GM19467 (cell line): ENCODE measurements around the gene WDR6.
A peak's percentile ranks its signal among the peaks of the same experiment; 100 is the strongest.

Experiments used
- ATAC-seq: cut with Tn5 transposase; IDR thresholded peaks from one replicate; pipeline ENCODE4 v1.9.1; 2021; ENCODE audit warnings: mild to moderate bottlenecking, moderate library complexity; ENCODE audit not compliant: unreplicated experiment

WDR6 gene, protein sequence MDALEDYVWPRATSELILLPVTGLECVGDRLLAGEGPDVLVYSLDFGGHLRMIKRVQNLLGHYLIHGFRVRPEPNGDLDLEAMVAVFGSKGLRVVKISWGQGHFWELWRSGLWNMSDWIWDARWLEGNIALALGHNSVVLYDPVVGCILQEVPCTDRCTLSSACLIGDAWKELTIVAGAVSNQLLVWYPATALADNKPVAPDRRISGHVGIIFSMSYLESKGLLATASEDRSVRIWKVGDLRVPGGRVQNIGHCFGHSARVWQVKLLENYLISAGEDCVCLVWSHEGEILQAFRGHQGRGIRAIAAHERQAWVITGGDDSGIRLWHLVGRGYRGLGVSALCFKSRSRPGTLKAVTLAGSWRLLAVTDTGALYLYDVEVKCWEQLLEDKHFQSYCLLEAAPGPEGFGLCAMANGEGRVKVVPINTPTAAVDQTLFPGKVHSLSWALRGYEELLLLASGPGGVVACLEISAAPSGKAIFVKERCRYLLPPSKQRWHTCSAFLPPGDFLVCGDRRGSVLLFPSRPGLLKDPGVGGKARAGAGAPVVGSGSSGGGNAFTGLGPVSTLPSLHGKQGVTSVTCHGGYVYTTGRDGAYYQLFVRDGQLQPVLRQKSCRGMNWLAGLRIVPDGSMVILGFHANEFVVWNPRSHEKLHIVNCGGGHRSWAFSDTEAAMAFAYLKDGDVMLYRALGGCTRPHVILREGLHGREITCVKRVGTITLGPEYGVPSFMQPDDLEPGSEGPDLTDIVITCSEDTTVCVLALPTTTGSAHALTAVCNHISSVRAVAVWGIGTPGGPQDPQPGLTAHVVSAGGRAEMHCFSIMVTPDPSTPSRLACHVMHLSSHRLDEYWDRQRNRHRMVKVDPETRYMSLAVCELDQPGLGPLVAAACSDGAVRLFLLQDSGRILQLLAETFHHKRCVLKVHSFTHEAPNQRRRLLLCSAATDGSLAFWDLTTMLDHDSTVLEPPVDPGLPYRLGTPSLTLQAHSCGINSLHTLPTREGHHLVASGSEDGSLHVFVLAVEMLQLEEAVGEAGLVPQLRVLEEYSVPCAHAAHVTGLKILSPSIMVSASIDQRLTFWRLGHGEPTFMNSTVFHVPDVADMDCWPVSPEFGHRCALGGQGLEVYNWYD

DNA sequence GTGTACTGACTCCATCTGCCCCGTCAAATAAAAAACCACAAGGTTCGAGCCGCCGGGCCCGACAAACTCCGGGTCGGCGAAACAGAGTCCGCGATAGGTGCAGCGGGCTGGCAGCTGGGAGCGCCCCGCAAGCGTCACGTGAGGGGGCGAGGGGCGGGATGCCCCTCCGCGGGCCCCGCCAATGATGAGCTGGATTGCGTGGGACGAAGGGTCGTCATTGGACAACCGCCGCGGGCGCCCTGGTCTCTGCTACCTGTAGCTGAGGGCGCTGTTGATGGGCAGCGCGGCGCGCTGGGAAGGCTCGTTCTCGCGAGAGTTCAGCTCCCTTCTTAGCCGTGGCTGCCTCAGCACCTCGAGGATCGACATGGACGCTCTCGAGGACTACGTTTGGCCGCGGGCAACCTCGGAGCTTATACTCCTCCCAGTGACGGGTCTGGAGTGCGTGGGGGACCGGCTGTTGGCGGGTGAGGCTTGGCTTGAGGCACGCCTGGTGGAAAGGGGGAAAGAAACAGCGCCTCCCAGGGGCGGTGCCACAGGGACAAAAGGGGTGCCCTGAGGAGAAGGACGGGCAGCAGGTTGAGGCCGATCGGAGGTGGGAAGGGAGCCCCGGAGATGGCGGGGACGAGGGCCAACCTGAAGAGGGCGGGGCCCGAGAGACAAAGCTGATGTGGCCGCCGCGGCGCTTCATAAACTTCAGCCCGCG, at the start of gene WDR6:
Gene WDR6, plus strand, starts transcription at position 324 of the 703 bp plus-strand sequence. Its CDS starts 41 bp downstream, at position 365.
- ATAC-seq, result peak; percentile 83

DNA sequence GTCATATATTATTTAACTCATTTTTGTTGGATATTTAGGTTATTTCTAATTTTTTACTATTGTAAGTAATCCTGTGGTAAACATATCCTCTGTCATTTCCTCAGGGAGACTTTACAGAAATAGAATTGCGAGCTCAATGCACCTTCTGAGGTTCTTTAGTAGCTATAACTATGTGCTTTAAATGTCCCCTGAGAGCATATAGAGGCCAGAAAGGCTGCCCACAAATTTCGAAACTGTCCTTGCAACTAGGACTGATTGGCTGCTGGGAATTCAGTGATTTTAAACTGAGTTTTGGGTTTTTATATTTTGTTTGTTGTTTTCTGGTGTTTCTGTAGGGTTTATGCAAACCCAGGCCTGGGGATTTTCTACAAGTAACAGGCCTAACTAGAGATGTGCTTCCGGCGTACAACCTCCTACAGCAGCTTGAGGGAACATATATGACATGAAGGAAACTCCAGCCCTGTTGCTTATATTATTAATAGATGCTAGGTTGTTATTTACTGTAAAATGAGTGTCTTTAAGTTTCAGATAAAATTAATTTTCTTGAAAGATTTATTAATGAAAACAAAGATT, 46.3 kb upstream of the WDR6 start:
- ATAC-seq, result no peak

DNA sequence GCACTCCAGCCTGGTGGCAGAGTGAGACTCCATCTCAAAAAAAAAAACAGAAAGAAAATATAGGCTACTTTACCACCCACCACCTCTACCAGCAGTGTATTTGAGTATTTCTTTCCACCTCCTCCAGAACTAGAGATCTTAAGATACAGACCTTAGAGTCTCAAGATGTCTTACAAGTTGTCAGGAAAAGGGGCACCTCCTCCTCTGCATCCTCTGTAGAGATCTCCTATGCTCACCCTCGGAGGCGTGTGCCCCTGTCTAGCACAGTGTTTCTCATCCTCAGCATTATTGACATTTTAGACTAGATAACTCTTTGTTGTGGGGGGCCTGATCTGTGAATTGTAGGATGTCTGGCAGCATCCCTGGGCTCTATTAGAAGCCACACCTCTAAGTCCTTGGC, 44.9 kb upstream of the WDR6 start:
- no peak for ATAC-seq

- ATAC-seq, result no peak
These were observed 44.3 kb upstream of the WDR6 start for GRCh38 chr3:48962939-48963338.

DNA sequence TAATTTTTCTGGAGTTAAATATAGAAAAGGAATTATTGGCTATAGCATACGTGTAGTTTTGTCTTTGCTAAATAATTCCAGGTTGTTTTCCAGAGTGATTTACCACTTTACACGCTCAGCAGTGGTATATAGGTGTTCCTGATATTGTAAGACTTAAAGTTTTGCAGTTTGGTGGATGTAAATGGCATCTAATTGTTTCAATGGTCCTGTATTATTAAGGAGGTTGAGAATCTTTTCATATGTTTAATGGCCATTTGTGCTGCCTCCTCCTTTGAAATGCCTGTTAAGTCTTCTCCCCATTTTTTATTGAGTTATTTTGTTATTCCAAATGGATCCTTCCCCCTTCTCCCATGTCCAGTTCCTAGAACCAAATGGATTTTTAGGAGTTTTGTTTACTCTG, 43.6 kb upstream of the WDR6 start:
- ATAC-seq, result no peak

DNA sequence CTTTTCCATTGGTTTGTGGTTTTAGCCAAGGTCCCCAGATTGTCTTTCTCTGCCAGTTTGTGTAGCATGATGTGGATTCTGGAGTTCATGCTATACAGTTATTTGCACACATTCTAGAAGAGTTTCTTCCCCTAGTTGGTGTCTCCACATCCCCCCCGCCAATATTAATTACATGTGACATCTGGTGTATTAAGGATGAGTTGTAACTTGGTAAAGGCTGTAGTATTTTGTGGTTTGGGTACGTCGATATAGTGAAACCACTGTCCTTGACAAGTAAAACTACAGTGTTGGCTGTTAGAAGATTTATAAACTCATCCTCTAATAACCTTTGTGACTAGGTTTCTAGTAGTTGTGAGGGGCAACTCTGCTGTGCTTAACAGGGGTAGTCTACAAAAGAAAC, 40.8 kb upstream of the WDR6 start:
- ATAC-seq, result no peak

GRCh38 chr3:48966876-48967361, 40.3 kb upstream of the WDR6 start:
- ATAC-seq, result no peak

DNA sequence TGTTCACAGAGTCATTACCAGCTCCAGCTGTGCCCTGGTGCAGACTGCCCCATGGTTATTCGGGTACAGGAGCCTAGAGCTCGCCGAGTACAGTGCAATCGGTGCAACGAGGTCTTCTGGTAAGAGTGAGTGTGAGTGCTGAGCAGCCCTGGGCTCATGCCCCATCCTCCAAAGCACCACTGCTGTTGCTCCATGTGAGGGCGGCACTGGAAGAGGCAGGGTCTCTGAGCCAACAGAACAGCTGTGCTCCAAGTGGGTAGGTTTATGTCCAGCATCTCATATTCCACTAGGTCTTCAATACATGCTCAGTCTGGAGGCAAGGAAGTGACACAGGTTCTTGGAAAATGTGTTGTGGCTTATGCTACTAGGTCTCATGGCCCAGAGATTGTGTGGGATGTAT, 36.6 kb upstream of the WDR6 start:
- ATAC-seq, result no peak

DNA sequence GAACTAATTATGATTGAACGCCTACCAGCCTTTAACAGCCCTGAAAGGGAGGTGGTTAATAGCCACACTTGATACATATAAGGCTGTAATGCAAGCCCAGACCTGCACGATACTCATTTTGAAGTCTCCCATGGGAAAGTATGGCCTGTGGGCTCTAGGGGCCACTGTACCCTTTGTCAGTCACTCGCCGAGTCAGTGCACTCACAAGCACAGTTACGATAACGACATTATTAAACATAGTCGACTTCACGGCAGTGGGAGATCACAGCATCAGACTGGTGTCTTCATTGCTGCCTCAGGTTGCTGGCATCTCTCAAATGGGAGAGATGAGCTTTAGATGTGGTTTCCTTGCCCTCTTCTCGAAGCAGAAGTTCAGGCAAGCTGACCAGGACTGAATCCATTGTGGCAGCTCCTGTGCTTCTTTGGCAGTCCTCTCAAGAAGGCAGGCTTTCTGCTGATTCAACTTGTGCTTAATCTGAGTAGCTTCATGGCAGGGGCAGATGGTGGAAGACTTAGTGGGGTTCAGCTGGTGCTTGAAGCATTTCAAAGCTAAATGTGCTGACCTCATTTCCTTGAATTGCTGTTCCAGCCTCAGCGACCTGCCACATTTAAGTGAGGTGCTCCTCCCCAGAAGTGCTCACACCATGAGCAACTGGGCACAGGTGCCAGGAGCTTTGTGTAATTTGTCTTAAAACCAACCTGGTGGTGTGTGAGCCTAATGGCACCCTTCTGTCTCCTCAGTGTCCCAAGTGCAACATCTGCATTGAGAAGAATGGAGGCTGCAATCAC, 32.9 kb upstream of the WDR6 start:
- no peak for ATAC-seq

- no peak for ATAC-seq
These were observed 27.7 kb upstream of the WDR6 start for GRCh38 chr3:48979451-48979850.

DNA sequence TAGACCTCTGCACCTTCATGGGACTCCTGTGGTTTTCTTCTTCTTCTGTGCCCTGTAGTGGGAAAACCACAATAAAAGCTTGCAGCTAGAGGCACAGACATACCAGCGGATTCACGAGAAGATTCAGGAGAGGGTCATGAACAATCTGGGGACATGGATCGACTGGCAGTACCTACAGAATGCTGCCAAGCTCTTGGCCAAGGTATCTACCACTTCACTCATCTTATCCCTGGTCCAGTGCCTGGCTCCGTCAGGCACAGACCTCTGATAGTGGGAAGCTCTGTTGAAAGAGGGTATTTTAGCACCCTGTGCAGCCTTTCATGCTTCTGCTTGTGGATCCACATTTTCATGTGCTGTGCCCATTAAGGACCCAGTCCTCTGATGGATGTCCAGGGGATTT, 26.9 kb upstream of the WDR6 start:
- no peak for ATAC-seq

GRCh38 chr3:48982016-48982415, 25.2 kb upstream of the WDR6 start:
- ATAC-seq, result no peak

DNA sequence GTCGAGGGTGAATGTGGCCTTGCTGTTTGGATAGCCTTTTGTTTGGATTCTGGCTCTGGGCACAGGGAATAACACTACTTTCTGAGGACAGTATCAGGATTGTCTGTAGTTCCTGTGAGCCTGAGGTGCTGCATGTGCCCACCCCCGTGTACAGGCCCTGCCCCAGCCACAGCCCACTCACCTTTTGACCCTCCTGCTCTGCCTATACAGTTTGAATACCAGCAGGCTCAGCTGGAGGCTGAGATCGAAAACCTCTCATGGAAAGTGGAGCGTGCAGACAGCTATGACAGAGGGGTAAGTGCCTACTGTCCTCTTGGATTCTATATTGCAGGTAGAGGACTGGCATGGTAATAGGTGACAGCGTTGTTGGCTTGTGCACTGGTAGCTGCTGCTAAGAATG, 24.5 kb upstream of the WDR6 start:
- ATAC-seq, result no peak

DNA sequence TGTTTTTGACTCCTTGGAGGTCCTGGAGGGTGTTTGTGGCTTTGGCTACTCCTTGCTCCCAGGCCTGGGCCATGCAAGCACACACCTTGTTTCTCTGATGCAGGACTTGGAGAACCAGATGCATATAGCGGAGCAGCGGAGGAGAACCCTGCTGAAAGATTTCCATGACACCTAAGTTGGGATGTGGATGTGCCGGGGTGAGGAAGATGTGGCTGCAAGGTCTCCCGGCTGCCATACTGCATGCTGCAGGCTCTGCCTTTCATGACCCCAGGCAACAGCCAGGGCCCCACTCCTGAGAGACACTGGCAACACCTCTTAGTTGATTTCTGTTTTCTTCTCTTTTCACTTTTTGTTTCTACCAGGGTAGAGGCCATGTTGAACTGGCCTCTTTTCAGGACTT, 24.1 kb upstream of the WDR6 start:
- ATAC-seq, result no peak

GRCh38 chr3:48984663-48985062, 22.5 kb upstream of the WDR6 start:
- no peak for ATAC-seq

DNA sequence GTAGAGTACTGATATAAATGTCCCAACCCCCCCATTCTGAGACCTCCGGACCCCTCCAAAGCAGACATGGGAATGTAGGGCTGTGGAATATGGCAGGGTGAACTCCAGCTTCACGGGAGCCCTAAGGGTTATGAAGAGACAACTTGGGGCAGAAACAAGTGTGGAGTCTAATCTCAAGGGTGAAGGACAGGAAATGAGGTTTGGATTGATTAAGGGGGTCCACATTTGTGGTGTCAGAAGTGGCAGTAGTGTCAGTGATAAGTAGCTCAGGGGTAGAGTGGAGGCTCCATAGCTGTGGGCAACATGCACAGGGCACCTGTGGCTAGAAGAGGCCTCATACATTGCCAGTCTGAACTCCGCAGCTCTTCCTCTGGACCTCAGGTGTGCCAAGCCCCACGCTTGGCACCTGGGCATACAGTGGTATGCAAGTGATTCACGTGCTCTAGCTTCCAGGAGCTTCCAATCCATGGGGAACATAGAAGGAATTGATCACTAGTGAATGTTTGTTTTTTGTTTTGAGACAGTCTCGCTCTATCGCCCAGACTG, 21.3 kb upstream of the WDR6 start:
- ATAC-seq, result no peak

DNA sequence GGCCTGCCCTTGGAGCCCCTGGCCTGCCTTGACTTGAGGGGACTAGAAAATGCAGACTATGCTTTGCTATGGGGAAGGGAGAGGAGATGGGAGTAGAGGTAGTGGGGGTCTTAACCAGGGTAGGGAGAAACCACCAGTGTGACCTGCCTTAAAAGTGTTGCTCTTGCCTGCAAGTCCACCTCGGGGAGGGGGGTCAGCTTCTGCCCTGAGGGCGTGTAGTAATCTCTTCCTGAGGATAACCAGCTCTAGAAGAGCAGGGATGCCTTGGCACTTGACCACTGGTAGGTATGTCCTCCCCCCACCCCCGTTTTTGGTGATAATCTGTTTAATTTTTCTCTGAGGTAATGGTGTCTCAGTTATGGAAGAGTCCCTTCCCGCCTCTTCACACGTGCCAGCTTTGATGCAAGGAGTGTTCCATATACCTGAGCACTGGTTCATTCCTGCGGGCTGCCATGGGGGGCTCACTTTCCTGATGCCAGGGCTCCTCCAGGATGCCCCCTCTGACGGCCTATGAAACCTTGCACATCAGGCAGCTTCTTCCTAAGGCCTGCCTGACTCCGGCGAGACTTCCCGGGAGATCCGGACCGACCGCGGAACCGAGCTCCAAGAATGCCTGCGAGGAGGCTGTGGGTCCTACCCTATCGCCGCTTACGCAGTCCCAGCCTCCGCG, 17.9 kb upstream of the WDR6 start:
- ATAC-seq, result no peak

GRCh38 chr3:48989796-48990635, 17.2 kb upstream of the WDR6 start, which contains the start of gene P4HTM:
Gene P4HTM, plus strand, starts transcription at chr3:48990241. Its CDS starts 16 bp downstream, at chr3:48990257.
- no peak for ATAC-seq
